Neural progenitor cell (in vitro differentiated cells): ENCODE measurements around the gene FBN2. TPM values are rescaled to one million over a fixed set of nuclear protein-coding genes. Genes with fewer than 3 reads are reported as not detected.

ENCODE experiments used
- DNase-seq: peaks from one replicate; pipeline ENCODE4 v3.0.0-alpha.2; 2016; ENCODE audit warnings: low spot score
- H2AFZ ChIP-seq: fragments of 200-600 bp; sonication (generic); replicated peaks from 2 replicates; pipeline ENCODE4 v1.6.1; 2016; ENCODE audit warnings: antibody characterized with exemption
- H3F3A ChIP-seq: fragments of 200-600 bp; sonication (generic); 2 replicates; pipeline ENCODE4 v1.6.1; 2016; ENCODE audit warnings: antibody characterized with exemption, low read depth
- H3K27ac ChIP-seq: fragments of 200-600 bp; sonication (generic); 2 replicates; pipeline ENCODE4 v1.5.1; 2016; ENCODE audit warnings: mild to moderate bottlenecking
- H3K27me3 ChIP-seq: fragments of 200-600 bp; sonication (generic); 2 replicates; pipeline ENCODE4 v1.6.1; 2016; ENCODE audit warnings: mild to moderate bottlenecking, moderate library complexity
- H3K36me3 ChIP-seq: fragments of 200-600 bp; sonication (generic); 2 replicates; pipeline ENCODE4 v1.5.1; 2016
- H3K4me1 ChIP-seq: fragments of 200-600 bp; sonication (generic); 2 replicates; pipeline ENCODE4 v1.6.1; 2016; ENCODE audit warnings: mixed run types
- H3K4me2 ChIP-seq: fragments of 200-600 bp; sonication (generic); 2 replicates; pipeline ENCODE4 v1.6.1; 2016
- H3K4me3 ChIP-seq: fragments of 200-600 bp; sonication (generic); 2 replicates; pipeline ENCODE4 v1.5.1; 2016
- H3K79me2 ChIP-seq: fragments of 200-600 bp; sonication (generic); 2 replicates; pipeline ENCODE4 v1.6.1; 2016; ENCODE audit warnings: low read depth
- H3K9ac ChIP-seq: fragments of 200-600 bp; sonication (generic); 2 replicates; pipeline ENCODE4 v1.6.1; 2016
- H3K9me3 ChIP-seq: fragments of 200-600 bp; sonication (generic); 2 replicates; pipeline ENCODE4 v1.5.1; 2016; ENCODE audit warnings: low read depth
- H4K20me1 ChIP-seq: fragments of 200-600 bp; sonication (generic); 2 replicates; pipeline ENCODE4 v1.6.1; 2016; ENCODE audit warnings: low read depth
- H3K27ac Mint-ChIP-seq: 3 replicates; pipeline ENCODE4 v1.8.0; 2021; ENCODE audit warnings: mixed read lengths
- H3K27me3 Mint-ChIP-seq: 2 replicates; pipeline ENCODE4 v1.8.0; 2022; ENCODE audit warnings: low read depth, mild to moderate bottlenecking, inconsistent platforms, moderate library complexity, mixed read lengths; ENCODE audit not compliant: insufficient read depth
- H3K36me3 Mint-ChIP-seq: 3 replicates; pipeline ENCODE4 v1.8.0; 2021; ENCODE audit warnings: mixed read lengths
- H3K4me1 Mint-ChIP-seq: 3 replicates; pipeline ENCODE4 v1.8.0; 2021; ENCODE audit warnings: mixed read lengths
- H3K4me3 Mint-ChIP-seq: 3 replicates; pipeline ENCODE4 v1.8.0; 2021; ENCODE audit warnings: mild to moderate bottlenecking, moderate library complexity, mixed read lengths
- H3K9me3 Mint-ChIP-seq: 3 replicates; pipeline ENCODE4 v1.8.0; 2020; ENCODE audit warnings: mixed read lengths
- CTCF ChIP-seq: fragments of 200-600 bp; sonication (generic); IDR thresholded peaks from 2 replicates; pipeline ENCODE4 v1.5.1; 2017; ENCODE audit warnings: antibody characterized with exemption, mild to moderate bottlenecking
- EZH2 ChIP-seq: fragments of 200-600 bp; sonication (generic); IDR thresholded peaks from 2 replicates; pipeline ENCODE4 v1.6.1; 2017; ENCODE audit warnings: antibody characterized with exemption, mild to moderate bottlenecking, moderate library complexity
- EZH2phosphoT487 ChIP-seq: fragments of 200-600 bp; sonication (generic); IDR thresholded peaks from 2 replicates; pipeline ENCODE4 v1.6.1; 2017; ENCODE audit warnings: antibody characterized with exemption
- total RNA-seq: library from RNA; depleted of rRNA; stranded (reverse); fragments of >200 nt; gene quantifications from 2 replicates; pipeline ENCODE4 v1.2.3, GENCODE V29; 2015; ENCODE audit warnings: low replicate concordance

Gene FBN2
- total RNA-seq, 1 donor from 2014 or later = 88.1 TPM

GRCh38 chr5:128315671-128316070 lies 222.4 kb downstream of the FBN2 start:
- Histone ChIP-seq H3K4me1 (no peaks in the 10 kb centered on the region), H3K27ac (no peak overlapping the region), H2AFZ (no peak overlapping the region), H3K79me2 (no peaks in the 10 kb centered on the region), H3K9me3 (no peaks in the 10 kb centered on the region), H3K9ac (no peak overlapping the region), H4K20me1 (no peaks in the 10 kb centered on the region), H3K27me3 (no peaks in the 10 kb centered on the region), H3F3A (no peaks in the 10 kb centered on the region), H3K4me2 (no peak overlapping the region), H3K4me3 (no peak overlapping the region), H3K36me3 (no peaks in the 10 kb centered on the region)
- H3K4me3 Mint-ChIP-seq = no peak overlapping the region
- TF ChIP-seq CTCF (no peak), EZH2 (no peak), EZH2phosphoT487 (no peak)
- H3K4me1 Mint-ChIP-seq = no peaks in the 10 kb centered on the region
- DNase-seq = no peak
- H3K27ac Mint-ChIP-seq = no peak overlapping the region
- no peaks in the 10 kb centered on the region for H3K9me3 Mint-ChIP-seq
- H3K36me3 Mint-ChIP-seq = peaks cover 13% of the 10 kb centered on the region
- H3K27me3 Mint-ChIP-seq = no peaks in the 10 kb centered on the region

- Histone ChIP-seq H3K9ac (no peak overlapping the region), H3K36me3 (peaks cover 43% of the 10 kb centered on the region), H3K27ac (no peak overlapping the region), H3F3A (peaks cover 4% of the 10 kb centered on the region), H2AFZ (no peak overlapping the region), H3K27me3 (no peaks in the 10 kb centered on the region), H4K20me1 (no peaks in the 10 kb centered on the region), H3K4me2 (no peak overlapping the region), H3K79me2 (no peaks in the 10 kb centered on the region), H3K4me1 (no peaks in the 10 kb centered on the region), H3K9me3 (no peaks in the 10 kb centered on the region), H3K4me3 (no peak overlapping the region)
- Mint-ChIP-seq H3K27me3 (no peaks in the 10 kb centered on the region), H3K27ac (no peak overlapping the region), H3K36me3 (peaks cover 33% of the 10 kb centered on the region), H3K9me3 (no peaks in the 10 kb centered on the region), H3K4me3 (no peak overlapping the region), H3K4me1 (no peaks in the 10 kb centered on the region)
- DNase-seq = no peak
- TF ChIP-seq EZH2phosphoT487 = no peak
- no peak for TF ChIP-seq EZH2
- TF ChIP-seq CTCF = no peak
Measured at GRCh38 chr5:128305341-128305740, 232.7 kb downstream of the FBN2 start.

GRCh38 chr5:128304791-128305190 lies 233.3 kb downstream of the FBN2 start:
- peaks cover 4% of the 10 kb centered on the region for H3F3A ChIP-seq
- H3K36me3 ChIP-seq = peaks cover 49% of the 10 kb centered on the region
- no peak overlapping the region for H3K27ac ChIP-seq
- H3K4me3 Mint-ChIP-seq = no peak overlapping the region
- no peak overlapping the region for H3K27ac Mint-ChIP-seq
- TF ChIP-seq EZH2phosphoT487 = no peak
- TF ChIP-seq CTCF = no peak
- TF ChIP-seq EZH2 = no peak
- no peaks in the 10 kb centered on the region for H3K79me2 ChIP-seq
- DNase-seq = no peak
- H3K27me3 ChIP-seq = no peaks in the 10 kb centered on the region
- H3K4me3 ChIP-seq = no peak overlapping the region
- no peaks in the 10 kb centered on the region for H3K4me1 Mint-ChIP-seq
- H3K4me1 ChIP-seq = no peaks in the 10 kb centered on the region
- H3K9me3 Mint-ChIP-seq = no peaks in the 10 kb centered on the region
- H3K9ac ChIP-seq = no peak overlapping the region
- H2AFZ ChIP-seq = no peak overlapping the region
- no peak overlapping the region for H3K4me2 ChIP-seq
- H3K27me3 Mint-ChIP-seq = no peaks in the 10 kb centered on the region
- peaks cover 37% of the 10 kb centered on the region for H3K36me3 Mint-ChIP-seq
- H4K20me1 ChIP-seq = no peaks in the 10 kb centered on the region
- H3K9me3 ChIP-seq = no peaks in the 10 kb centered on the region

- Histone ChIP-seq H3K4me1 (no peaks in the 10 kb centered on the region), H3K36me3 (peaks cover 45% of the 10 kb centered on the region), H3K9me3 (no peaks in the 10 kb centered on the region), H3K4me3 (no peak overlapping the region), H3K27me3 (no peaks in the 10 kb centered on the region), H3K4me2 (no peak overlapping the region), H3K27ac (no peak overlapping the region), H3F3A (peaks cover 2% of the 10 kb centered on the region), H3K79me2 (no peaks in the 10 kb centered on the region), H3K9ac (no peak overlapping the region), H2AFZ (no peak overlapping the region), H4K20me1 (no peaks in the 10 kb centered on the region)
- Mint-ChIP-seq H3K36me3 (peaks cover 40% of the 10 kb centered on the region), H3K27ac (no peak overlapping the region), H3K9me3 (peaks cover 2% of the 10 kb centered on the region), H3K4me1 (no peaks in the 10 kb centered on the region), H3K27me3 (no peaks in the 10 kb centered on the region), H3K4me3 (no peak overlapping the region)
- DNase-seq = no peak
- TF ChIP-seq EZH2 (no peak), EZH2phosphoT487 (no peak), CTCF (no peak)
Measured at GRCh38 chr5:128304088-128304487, 234.0 kb downstream of the FBN2 start.
